Raji (cell line): ENCODE results near the gene TFPI.

Experiments
- POLR2A ChIP-seq: IDR thresholded peaks from 2 replicates; pipeline ENCODE4 v1.6.1; 2011; ENCODE audit warnings: low read depth, low read length, control low read depth; ENCODE audit not compliant: insufficient read depth

Gene TFPI

DNA sequence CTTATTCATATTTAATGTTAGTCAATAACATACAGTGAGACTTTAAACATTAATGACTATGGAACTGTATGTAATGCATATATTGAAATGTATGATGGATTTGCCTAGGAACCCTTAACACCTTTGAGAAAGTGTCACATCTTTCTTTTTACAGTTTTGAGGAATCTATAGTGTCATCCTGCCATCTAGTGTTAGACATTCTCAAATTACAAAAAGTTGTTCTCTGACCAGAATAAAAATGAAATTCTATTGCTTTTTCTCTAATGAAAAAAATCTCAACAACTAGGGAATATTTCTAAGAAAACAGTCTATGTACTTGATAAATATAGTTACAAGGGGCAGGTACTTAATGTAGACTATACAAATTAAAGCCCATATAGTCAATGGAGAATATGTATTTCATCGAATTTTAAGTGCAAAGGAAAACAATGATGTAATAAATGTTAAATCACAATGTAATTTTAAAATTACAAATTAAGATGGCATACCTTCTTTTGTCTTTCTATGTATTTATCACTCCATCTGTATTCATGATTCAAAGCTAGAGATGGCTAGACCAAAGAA is 101.1 kb downstream of the TFPI start:
- no peak for TF ChIP-seq POLR2A

DNA sequence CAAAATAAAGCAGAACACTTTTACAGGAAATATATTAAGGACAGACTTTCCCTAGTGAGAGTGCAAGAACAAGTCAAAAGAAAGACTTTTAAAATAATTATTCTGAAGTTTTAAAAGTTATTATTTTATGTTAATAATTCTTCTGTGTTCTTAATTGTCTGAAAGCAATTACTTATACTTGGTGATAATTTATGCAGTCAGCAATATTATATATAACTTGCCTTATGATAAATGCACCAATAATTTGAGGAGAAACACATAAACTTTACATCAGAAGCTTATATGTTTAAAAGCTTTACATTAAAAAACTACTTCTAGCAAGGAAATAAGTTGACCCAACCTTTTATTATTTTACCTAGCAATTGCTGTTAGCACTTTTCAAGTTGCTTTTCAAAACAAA is 102.7 kb downstream of the TFPI start:
- no peak for TF ChIP-seq POLR2A

DNA sequence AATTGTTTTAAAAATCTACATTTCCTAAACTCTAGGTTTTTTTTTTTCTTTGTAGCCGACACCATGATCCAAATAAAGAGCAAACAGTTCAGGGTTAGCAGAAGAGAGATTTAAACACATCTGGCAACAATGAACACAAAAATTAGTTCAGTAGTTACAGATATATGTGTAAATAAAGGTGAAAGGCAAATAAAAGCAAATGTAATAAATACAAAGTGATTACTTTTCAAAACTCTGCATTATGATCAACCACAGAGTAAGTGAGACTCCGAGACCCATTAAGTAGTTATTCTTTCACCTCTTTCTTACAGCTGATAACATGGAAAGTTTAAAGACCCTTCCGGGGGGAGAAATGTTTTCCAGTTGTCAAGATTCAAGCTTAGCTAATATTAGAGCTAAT is 106.9 kb downstream of the TFPI start:
- TF ChIP-seq POLR2A, result no peak

GRCh38 chr2:187446711-187447110 is 107.5 kb downstream of the TFPI start:
- TF ChIP-seq POLR2A, result no peak

DNA sequence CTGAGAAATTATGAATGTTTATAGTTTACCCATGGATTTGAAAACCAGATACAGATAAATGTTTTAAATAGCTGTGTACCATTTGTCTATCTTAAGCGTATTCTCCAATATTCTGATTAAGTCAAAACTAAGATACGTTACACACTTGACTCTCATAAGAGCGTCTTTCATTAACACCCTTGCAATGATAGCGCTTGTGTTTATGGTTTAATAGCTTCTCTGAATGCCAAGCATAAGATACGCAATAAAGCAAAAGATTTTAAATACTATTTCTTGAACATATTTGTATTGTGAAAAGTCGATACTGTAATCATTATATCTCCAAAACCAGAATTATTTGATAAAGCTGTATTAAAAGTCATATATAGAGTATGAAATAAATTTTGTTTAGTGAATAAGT is 109.2 kb downstream of the TFPI start:
- no peak for TF ChIP-seq POLR2A

GRCh38 chr2:187442778-187443177 is 111.5 kb downstream of the TFPI start:
- TF ChIP-seq POLR2A, result no peak

GRCh38 chr2:187442378-187442777 is 111.9 kb downstream of the TFPI start:
- no peak for TF ChIP-seq POLR2A

DNA sequence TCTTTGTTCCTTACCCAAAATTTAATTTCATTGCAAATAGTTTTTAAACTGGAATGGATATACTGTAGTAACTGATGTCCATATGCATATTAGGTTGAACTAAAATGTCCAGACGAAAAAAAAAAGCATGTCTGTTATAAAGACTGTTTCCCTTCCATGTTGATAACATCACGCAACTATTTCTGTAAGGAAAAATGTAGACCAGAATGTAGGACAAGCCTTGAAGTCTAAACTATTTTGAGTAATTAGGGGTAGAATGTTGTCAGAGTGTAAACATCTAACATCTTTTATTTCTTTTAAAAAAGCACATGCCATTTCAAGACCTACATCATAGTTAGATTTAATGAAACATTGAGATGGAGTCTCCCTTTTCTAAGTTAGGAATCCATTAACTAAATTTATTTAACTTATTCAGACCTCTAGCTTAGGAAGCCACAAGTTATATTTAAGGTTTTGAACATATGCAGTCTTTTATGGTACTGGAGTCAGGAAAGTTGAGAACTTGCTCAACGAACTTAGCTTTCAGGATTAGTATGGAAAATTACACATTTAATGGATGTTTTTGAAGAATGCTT is 114.0 kb downstream of the TFPI start:
- TF ChIP-seq POLR2A, result no peak

DNA sequence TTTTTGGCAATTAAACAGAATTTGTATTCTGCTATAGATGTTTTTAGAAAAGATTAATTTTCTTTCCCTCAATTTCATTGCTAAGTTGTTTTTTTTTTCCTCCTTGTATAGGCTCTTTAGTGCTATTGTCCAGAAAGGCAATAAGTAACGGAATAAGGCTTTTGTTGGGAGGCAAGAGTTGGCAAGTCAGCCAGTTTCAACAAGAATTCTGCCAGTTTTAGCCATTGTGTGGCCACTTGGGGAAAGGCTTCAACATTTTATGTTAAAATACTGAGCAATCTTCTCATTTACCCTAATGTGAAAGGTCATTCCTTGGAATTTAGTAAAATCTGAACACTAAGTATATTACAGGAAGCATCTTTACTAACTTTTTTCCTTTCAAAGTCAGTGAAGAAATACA is 115.8 kb downstream of the TFPI start:
- TF ChIP-seq POLR2A, result no peak

- no peak for TF ChIP-seq POLR2A
Measured at GRCh38 chr2:187435756-187436155, 118.5 kb downstream of the TFPI start.

- no peak for TF ChIP-seq POLR2A
Measured at GRCh38 chr2:187435078-187435477, 119.2 kb downstream of the TFPI start.

- no peak for TF ChIP-seq POLR2A
Measured at GRCh38 chr2:187434342-187434785, 119.9 kb downstream of the TFPI start.

- no peak for TF ChIP-seq POLR2A
Measured at GRCh38 chr2:187431911-187432310, 122.3 kb downstream of the TFPI start.

- no peak for TF ChIP-seq POLR2A
Measured at GRCh38 chr2:187429989-187430388, 124.2 kb downstream of the TFPI start.

GRCh38 chr2:187424146-187424545 is 130.1 kb downstream of the TFPI start:
- no peak for TF ChIP-seq POLR2A

- no peak for TF ChIP-seq POLR2A
Measured at GRCh38 chr2:187422282-187422681, 132.0 kb downstream of the TFPI start.

- TF ChIP-seq POLR2A, result no peak
Measured at GRCh38 chr2:187421519-187421918, 132.7 kb downstream of the TFPI start.

DNA sequence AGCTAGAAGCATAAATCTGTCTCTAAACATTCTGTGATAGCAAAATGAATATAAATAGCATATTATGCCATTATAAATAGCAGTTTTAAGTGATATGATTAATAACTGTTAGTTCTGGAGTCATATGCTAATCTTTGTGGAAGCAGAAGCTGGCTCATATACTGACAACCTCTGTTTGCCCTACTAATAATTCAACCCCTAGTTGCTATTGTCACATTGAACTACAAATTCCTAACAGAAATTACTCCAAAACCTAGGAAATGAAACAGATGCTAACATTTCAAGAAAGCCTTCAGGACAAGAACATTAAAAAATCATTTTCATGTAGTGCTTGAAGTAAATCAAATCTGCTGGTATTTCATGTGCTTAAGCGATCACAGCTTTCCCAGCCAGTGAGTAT is 134.4 kb downstream of the TFPI start:
- no peak for TF ChIP-seq POLR2A

DNA sequence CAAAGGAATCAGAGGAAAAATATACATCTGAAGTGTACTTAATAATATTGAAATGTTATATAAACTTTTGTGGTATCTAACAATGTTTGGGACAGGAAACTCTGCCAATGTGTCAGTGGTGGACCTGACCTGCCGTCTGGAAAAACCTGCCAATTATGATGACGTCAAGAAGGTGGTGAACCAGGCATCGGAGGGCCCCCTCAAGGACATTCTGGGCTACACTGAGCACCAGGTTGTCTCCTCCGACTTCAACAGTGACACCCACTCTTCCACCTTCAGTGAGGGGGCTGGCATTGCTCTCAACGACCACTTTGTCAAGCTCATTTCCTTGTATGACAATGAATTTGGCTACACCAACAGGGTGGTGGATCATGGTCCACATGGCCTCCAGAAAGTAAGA is 138.8 kb downstream of the TFPI start:
- TF ChIP-seq POLR2A, result no peak
